ENCODE results near the gene PC.

PC gene

DNA sequence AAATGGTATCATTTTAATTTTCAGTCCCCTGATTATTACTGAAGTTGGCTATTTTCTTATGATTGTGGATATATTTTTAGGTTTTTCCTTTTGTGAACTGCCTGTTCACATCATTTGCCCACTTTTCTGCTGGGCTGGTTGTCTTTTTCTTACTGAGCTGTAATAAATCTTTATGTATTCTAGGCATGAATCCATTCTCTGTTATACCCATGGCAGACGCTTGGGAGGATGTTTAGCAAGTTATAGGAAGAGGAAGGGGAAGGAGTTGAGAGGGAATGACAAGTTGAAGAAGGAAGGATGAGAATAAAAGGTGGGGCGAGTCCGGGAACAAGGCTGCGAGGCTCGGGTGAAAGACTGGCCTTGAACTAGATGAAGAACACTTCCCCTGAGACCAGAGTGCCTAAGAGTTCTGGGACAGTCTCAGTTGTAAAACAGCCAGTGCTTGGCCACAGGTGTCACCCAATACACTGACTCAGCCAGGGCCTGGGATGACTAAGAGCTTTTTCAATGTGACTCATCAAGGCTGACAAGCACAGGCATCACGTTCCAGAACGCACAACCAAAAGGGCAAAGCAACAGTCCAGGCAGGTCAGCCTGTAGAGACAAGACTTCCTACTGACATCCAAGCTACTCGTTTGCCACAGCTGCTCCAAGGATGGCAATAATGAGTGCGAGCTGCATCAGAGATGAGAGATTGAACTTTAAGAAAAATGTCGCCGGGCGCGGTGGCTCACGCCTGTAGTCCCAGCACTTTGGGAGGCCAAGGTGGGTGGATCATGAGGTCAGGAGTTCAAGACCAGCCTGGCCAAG lies 66.1 kb downstream of the PC start:
- peak; percentile 87 for FAIRE-seq

DNA sequence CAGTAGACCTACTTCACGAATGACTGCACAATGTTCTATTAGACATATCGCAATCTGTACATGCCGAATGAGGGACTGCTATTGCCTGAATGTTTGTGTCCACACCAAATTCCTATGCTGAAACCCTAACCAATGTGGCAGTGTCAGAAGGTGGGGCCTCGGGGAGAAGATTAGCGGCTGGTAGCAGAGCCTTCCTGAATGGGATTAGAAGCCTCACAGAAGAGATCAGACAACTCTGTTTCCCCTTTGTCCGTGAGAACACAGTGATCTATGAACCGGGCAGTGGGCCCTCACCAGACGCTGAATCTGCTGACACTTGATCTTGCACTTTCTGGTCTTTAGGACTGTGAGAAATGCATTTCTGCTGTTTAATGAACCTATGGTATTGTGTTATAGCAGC lies 68.2 kb downstream of the PC start:
- TF ChIP-seq TAF1 (IDR thresholded peaks at IDR 0.05; ENCODE audit: low read depth, low read length) (no peak), POLR2AphosphoS5 (IDR thresholded peaks at IDR 0.05; ENCODE audit: low read depth, low read length) (no peak)
- DNase-seq (ENCODE audit: insufficient read length, low spot score) (no peak), FAIRE-seq (no peak)

More for the DNA sequence above, 66.1 kb downstream of the PC start:
- peak; percentile 72 for DNase-seq (ENCODE audit: insufficient read length, low spot score)
- TF ChIP-seq POU2F2 (IDR thresholded peaks at IDR 0.05; ENCODE audit: low read depth, low read length) (peak; percentile 59; the same call in 1 of the 2 replicates), POLR2AphosphoS5 (IDR thresholded peaks at IDR 0.05; ENCODE audit: low read depth, low read length) (no peak), SPI1 (IDR thresholded peaks at IDR 0.05; ENCODE audit: low read depth, low read length) (peak; percentile 32; the same call in 1 of the 2 replicates), POLR2A (IDR thresholded peaks at IDR 0.05; ENCODE audit: low read depth, low read length) (no peak), PAX5 (IDR thresholded peaks at IDR 0.05; ENCODE audit: insufficient read depth, low read length, severe bottlenecking) (peak; percentile 18)

DNA sequence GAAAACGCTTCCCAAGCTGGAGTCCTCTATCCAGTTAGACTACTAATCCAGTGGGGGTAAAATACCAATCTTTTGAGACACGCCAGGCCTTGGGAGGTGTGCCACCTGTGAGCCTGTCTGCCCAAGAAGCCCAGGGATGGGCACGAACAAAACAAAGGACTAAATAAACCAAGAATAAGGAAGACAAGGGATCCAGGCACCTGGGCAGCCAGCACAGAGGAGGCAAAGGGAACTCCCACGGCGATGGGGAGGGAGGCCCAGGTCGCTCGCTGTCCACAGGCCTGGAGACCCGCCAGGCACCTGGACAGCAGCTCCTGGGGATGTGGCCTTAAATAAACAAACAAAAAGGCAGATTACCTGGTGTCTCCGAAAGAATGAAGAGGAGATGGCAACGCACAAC lies 69.9 kb downstream of the PC start:
- no peak for DNase-seq (ENCODE audit: insufficient read length, low spot score)
- no peak for TF ChIP-seq SPI1 (IDR thresholded peaks at IDR 0.05; ENCODE audit: low read depth, low read length)
- no peak for TF ChIP-seq POU2F2 (IDR thresholded peaks at IDR 0.05; ENCODE audit: low read depth, low read length)
- no peak for TF ChIP-seq POLR2AphosphoS5 (IDR thresholded peaks at IDR 0.05; ENCODE audit: low read depth, low read length)
- no peak for TF ChIP-seq TAF1 (IDR thresholded peaks at IDR 0.05; ENCODE audit: low read depth, low read length)
- TF ChIP-seq PAX5 (IDR thresholded peaks at IDR 0.05; ENCODE audit: insufficient read depth, low read length, severe bottlenecking): no peak
- no peak for TF ChIP-seq POLR2A (IDR thresholded peaks at IDR 0.05; ENCODE audit: low read depth, low read length)
- no peak for FAIRE-seq

- FAIRE-seq (no peak), DNase-seq (ENCODE audit: insufficient read length, low spot score) (no peak)
- no peak for TF ChIP-seq PAX5 (IDR thresholded peaks at IDR 0.05; ENCODE audit: insufficient read depth, low read length, severe bottlenecking)
- TF ChIP-seq POU2F2 (IDR thresholded peaks at IDR 0.05; ENCODE audit: low read depth, low read length): no peak
- no peak for TF ChIP-seq POLR2AphosphoS5 (IDR thresholded peaks at IDR 0.05; ENCODE audit: low read depth, low read length)
- no peak for TF ChIP-seq POLR2A (IDR thresholded peaks at IDR 0.05; ENCODE audit: low read depth, low read length)
- TF ChIP-seq TAF1 (IDR thresholded peaks at IDR 0.05; ENCODE audit: low read depth, low read length): no peak
Observed at GRCh38 chr11:66887526-66887925, 70.7 kb downstream of the PC start.

- no peak for DNase-seq (ENCODE audit: insufficient read length, low spot score)
- no peak for FAIRE-seq
- TF ChIP-seq SPI1 (IDR thresholded peaks at IDR 0.05; ENCODE audit: low read depth, low read length): no peak
Observed at GRCh38 chr11:66886671-66887221, 71.4 kb downstream of the PC start.

DNA sequence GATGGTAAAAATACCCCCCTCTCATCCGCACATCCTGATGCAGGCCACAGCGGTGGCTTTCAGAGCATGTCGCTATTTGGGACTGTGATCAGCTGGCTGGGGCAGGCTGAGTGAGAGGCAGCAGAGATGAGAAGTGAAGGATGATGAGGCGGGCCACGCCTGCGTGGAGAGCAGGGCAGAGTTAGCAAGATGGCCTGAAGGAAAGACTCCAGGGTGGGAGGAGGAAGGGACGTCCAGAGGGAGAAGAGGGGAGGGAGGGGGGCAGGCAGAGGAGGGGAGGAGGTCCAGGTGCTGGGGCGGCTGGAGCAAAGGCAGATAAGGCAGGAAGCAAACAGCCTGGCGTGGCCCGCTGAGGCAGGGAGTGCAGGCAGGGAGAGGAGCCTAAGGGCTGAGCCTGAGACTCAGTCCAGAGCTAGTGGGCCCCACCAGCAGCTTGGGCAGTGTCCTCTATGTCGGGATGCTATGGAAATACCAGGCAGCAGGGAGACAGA lies 72.2 kb downstream of the PC start:
- DNase-seq (ENCODE audit: insufficient read length, low spot score) (no peak), FAIRE-seq (no peak)
- TF ChIP-seq POLR2AphosphoS5 (IDR thresholded peaks at IDR 0.05; ENCODE audit: low read depth, low read length): no peak
- no peak for TF ChIP-seq TAF1 (IDR thresholded peaks at IDR 0.05; ENCODE audit: low read depth, low read length)
- TF ChIP-seq PAX5 (IDR thresholded peaks at IDR 0.05; ENCODE audit: insufficient read depth, low read length, severe bottlenecking): no peak
- TF ChIP-seq POU2F2 (IDR thresholded peaks at IDR 0.05; ENCODE audit: low read depth, low read length): no peak
- no peak for TF ChIP-seq SPI1 (IDR thresholded peaks at IDR 0.05; ENCODE audit: low read depth, low read length)
- TF ChIP-seq POLR2A (IDR thresholded peaks at IDR 0.05; ENCODE audit: low read depth, low read length): no peak

GRCh38 chr11:66885469-66885868 lies 72.7 kb downstream of the PC start:
- no peak for DNase-seq (ENCODE audit: insufficient read length, low spot score)
- FAIRE-seq: no peak
- TF ChIP-seq SPI1 (IDR thresholded peaks at IDR 0.05; ENCODE audit: low read depth, low read length): no peak
- no peak for TF ChIP-seq POLR2A (IDR thresholded peaks at IDR 0.05; ENCODE audit: low read depth, low read length)
- TF ChIP-seq POLR2AphosphoS5 (IDR thresholded peaks at IDR 0.05; ENCODE audit: low read depth, low read length): no peak
- TF ChIP-seq PAX5 (IDR thresholded peaks at IDR 0.05; ENCODE audit: insufficient read depth, low read length, severe bottlenecking): no peak
- no peak for TF ChIP-seq POU2F2 (IDR thresholded peaks at IDR 0.05; ENCODE audit: low read depth, low read length)
- TF ChIP-seq TAF1 (IDR thresholded peaks at IDR 0.05; ENCODE audit: low read depth, low read length): no peak

DNA sequence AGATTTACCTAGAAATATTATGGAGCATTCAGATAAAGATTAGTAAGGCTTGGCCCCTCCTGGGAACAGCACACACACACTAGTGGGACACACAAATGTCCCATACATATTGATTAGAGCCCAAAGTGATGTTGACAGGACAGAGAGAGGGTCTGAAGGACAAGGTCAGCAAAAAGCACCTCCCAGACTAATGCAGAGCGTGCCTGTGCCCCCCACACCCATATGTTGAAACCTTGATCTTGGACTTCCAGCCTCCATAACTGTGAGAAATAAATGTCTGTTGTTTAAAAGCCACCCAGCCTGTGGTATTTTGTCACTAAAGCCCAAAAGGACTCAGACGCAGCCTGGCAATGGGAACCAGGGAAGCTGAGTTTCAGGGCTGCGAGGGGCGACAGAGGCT lies 73.7 kb downstream of the PC start:
- no peak for FAIRE-seq
- no peak for DNase-seq (ENCODE audit: insufficient read length, low spot score)
- TF ChIP-seq POLR2A (IDR thresholded peaks at IDR 0.05; ENCODE audit: low read depth, low read length) (no peak), POU2F2 (IDR thresholded peaks at IDR 0.05; ENCODE audit: low read depth, low read length) (no peak), POLR2AphosphoS5 (IDR thresholded peaks at IDR 0.05; ENCODE audit: low read depth, low read length) (no peak), TAF1 (IDR thresholded peaks at IDR 0.05; ENCODE audit: low read depth, low read length) (no peak), SPI1 (IDR thresholded peaks at IDR 0.05; ENCODE audit: low read depth, low read length) (no peak), PAX5 (IDR thresholded peaks at IDR 0.05; ENCODE audit: insufficient read depth, low read length, severe bottlenecking) (no peak)

GRCh38 chr11:66883016-66883965 lies 74.9 kb downstream of the PC start:
- FAIRE-seq (peak; percentile 85), DNase-seq (ENCODE audit: insufficient read length, low spot score) (peak; percentile 69)
- no peak for TF ChIP-seq TAF1 (IDR thresholded peaks at IDR 0.05; ENCODE audit: low read depth, low read length)
- TF ChIP-seq PAX5 (IDR thresholded peaks at IDR 0.05; ENCODE audit: insufficient read depth, low read length, severe bottlenecking): no peak
- no peak for TF ChIP-seq POLR2A (IDR thresholded peaks at IDR 0.05; ENCODE audit: low read depth, low read length)
- no peak for TF ChIP-seq POLR2AphosphoS5 (IDR thresholded peaks at IDR 0.05; ENCODE audit: low read depth, low read length)
- TF ChIP-seq POU2F2 (IDR thresholded peaks at IDR 0.05; ENCODE audit: low read depth, low read length): no peak
- TF ChIP-seq SPI1 (IDR thresholded peaks at IDR 0.05; ENCODE audit: low read depth, low read length): no peak

Measured in GM12891 (cell line).